Measurements from ENCODE around the gene SGPL1. TPM values are rescaled to one million over a fixed set of nuclear protein-coding genes. Genes with fewer than 3 reads are reported as not detected.

SGPL1 gene
- total and polyA plus RNA-seq, 2 experiments from 2014 or later: 12.0 to 42.7 TPM

DNA sequence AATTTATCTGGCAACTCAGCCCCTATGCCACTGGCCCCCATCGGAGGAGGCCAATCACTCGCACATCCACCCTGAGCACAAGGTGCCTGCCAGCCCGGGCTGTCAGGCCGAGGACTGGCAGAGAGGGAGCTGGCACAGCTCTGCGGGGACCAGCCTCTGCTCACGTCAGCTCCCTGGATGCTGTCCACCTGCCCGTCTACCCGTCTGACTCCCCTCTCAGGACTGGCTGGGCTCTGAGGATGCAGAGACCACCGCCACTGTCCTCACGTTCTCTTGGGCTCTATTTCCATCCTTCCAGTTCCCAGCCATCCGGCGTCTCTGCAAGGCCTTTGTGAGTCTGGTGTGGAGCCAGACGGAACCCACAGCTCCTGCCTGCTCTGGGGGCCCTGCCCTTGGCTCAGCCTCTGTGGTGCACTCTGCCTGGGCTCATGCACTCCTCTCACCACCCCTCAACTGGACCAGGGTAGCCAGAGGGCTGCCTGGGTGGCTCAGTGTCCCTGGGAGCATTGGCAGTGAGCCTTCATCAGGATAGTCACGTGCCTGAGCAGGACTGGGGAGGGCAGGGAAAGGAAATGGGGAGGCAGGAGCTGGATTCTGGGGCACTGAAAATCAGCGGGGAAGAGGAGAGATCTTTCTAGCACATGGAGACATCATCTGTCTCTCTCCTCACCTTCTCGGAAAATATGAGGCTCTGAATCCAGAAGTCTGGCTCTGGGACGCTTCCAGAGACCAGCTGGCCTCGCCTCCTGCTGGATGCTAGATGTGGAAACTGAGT lies 110.7 kb downstream of the SGPL1 start (continued):
- TF ChIP-seq, protein P1, sequence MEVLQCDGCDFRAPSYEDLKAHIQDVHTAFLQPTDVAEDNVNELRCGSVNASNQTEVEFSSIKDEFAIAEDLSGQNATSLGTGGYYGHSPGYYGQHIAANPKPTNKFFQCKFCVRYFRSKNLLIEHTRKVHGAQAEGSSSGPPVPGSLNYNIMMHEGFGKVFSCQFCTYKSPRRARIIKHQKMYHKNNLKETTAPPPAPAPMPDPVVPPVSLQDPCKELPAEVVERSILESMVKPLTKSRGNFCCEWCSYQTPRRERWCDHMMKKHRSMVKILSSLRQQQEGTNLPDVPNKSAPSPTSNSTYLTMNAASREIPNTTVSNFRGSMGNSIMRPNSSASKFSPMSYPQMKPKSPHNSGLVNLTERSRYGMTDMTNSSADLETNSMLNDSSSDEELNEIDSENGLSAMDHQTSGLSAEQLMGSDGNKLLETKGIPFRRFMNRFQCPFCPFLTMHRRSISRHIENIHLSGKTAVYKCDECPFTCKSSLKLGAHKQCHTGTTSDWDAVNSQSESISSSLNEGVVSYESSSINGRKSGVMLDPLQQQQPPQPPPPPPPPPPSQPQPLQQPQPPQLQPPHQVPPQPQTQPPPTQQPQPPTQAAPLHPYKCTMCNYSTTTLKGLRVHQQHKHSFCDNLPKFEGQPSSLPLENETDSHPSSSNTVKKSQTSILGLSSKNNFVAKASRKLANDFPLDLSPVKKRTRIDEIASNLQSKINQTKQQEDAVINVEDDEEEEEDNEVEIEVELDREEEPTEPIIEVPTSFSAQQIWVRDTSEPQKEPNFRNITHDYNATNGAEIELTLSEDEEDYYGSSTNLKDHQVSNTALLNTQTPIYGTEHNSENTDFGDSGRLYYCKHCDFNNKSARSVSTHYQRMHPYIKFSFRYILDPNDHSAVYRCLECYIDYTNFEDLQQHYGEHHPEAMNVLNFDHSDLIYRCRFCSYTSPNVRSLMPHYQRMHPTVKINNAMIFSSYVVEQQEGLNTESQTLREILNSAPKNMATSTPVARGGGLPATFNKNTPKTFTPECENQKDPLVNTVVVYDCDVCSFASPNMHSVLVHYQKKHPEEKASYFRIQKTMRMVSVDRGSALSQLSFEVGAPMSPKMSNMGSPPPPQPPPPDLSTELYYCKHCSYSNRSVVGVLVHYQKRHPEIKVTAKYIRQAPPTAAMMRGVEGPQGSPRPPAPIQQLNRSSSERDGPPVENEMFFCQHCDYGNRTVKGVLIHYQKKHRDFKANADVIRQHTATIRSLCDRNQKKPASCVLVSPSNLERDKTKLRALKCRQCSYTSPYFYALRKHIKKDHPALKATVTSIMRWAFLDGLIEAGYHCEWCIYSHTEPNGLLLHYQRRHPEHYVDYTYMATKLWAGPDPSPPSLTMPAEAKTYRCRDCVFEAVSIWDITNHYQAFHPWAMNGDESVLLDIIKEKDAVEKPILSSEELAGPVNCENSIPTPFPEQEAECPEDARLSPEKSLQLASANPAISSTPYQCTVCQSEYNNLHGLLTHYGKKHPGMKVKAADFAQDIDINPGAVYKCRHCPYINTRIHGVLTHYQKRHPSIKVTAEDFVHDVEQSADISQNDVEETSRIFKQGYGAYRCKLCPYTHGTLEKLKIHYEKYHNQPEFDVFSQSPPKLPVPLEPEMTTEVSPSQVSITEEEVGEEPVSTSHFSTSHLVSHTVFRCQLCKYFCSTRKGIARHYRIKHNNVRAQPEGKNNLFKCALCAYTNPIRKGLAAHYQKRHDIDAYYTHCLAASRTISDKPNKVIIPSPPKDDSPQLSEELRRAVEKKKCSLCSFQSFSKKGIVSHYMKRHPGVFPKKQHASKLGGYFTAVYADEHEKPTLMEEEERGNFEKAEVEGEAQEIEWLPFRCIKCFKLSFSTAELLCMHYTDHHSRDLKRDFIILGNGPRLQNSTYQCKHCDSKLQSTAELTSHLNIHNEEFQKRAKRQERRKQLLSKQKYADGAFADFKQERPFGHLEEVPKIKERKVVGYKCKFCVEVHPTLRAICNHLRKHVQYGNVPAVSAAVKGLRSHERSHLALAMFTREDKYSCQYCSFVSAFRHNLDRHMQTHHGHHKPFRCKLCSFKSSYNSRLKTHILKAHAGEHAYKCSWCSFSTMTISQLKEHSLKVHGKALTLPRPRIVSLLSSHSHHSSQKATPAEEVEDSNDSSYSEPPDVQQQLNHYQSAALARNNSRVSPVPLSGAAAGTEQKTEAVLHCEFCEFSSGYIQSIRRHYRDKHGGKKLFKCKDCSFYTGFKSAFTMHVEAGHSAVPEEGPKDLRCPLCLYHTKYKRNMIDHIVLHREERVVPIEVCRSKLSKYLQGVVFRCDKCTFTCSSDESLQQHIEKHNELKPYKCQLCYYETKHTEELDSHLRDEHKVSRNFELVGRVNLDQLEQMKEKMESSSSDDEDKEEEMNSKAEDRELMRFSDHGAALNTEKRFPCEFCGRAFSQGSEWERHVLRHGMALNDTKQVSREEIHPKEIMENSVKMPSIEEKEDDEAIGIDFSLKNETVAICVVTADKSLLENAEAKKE (CRISPR knock-in tag; IDR thresholded peaks at IDR 0.05): no peak
- no peak for TF ChIP-seq JUNB (IDR thresholded peaks at IDR 0.05; ENCODE audit: unreplicated experiment)
- TF ChIP-seq STAT1 (IDR thresholded peaks at IDR 0.05; ENCODE audit: unreplicated experiment): no peak

DNA sequence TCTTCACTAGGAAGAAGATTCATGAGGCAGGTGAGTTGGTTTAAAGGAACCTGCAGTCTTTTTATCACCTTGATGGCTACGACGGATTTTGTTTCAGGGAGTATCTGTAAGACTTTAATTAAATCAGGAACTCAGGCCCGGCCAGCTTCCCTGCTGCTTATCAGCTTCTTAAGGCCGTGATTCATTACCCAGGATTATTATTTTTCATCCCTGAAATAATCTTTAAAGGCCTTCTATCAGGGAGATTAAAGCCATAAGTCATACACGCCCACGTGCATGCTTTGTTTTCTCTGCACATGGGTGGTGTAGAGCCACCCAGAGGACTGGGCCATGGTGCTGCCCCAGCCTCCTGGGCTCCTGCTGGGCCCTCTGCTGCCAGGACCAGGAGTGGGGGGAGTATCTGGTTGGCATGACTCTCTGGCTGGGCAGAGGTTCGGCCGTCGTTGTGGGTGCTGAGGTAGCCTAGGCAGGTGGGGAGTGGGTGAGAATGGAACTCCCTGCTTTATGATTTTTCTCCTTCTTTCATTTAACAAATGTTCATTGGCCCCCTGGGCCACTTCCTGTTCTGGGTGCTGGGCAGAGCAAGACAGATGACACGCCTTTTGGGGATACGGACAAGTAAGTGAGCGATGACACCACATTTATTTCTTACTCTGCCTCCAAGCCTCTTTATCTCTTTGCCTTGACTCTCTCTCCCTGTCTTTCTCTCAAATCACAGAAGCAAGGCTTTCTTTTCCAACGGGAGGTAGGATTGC lies 111.6 kb downstream of the SGPL1 start:
- Histone ChIP-seq H3K79me2 (replicated peaks; ENCODE audit: insufficient read depth) (no peaks in the 10 kb centered on the region), H3K27ac (ENCODE audit: low read depth) (no peak overlapping the region), H3F3A (replicated peaks; ENCODE audit: low read depth) (no peaks in the 10 kb centered on the region), H3K9me2 (ENCODE audit: insufficient read depth) (no peaks in the 10 kb centered on the region), H2AFZ (no peak overlapping the region), H4K20me1 (replicated peaks; ENCODE audit: insufficient read depth) (no peaks in the 10 kb centered on the region), H3K4me2 (no peak overlapping the region), H3K4me3 (no peak overlapping the region), H3K27me3 (ENCODE audit: insufficient read depth) (no peaks in the 10 kb centered on the region), H3K4me1 (ENCODE audit: insufficient read depth) (no peaks in the 10 kb centered on the region), H3K36me3 (ENCODE audit: insufficient read depth) (no peaks in the 10 kb centered on the region)
- Mint-ChIP-seq H3K36me3 (ENCODE audit: low read depth) (no peaks in the 10 kb centered on the region), H3K27me3 (ENCODE audit: insufficient read depth, low read depth, poor library complexity) (peaks cover 10% of the 10 kb centered on the region), H3K9me3 (no peaks in the 10 kb centered on the region), H3K4me3 (no peak overlapping the region), H3K4me1 (no peaks in the 10 kb centered on the region; the same call in 1 of the 3 replicates), H3K27ac (no peak overlapping the region)
- TF ChIP-seq, protein P2, sequence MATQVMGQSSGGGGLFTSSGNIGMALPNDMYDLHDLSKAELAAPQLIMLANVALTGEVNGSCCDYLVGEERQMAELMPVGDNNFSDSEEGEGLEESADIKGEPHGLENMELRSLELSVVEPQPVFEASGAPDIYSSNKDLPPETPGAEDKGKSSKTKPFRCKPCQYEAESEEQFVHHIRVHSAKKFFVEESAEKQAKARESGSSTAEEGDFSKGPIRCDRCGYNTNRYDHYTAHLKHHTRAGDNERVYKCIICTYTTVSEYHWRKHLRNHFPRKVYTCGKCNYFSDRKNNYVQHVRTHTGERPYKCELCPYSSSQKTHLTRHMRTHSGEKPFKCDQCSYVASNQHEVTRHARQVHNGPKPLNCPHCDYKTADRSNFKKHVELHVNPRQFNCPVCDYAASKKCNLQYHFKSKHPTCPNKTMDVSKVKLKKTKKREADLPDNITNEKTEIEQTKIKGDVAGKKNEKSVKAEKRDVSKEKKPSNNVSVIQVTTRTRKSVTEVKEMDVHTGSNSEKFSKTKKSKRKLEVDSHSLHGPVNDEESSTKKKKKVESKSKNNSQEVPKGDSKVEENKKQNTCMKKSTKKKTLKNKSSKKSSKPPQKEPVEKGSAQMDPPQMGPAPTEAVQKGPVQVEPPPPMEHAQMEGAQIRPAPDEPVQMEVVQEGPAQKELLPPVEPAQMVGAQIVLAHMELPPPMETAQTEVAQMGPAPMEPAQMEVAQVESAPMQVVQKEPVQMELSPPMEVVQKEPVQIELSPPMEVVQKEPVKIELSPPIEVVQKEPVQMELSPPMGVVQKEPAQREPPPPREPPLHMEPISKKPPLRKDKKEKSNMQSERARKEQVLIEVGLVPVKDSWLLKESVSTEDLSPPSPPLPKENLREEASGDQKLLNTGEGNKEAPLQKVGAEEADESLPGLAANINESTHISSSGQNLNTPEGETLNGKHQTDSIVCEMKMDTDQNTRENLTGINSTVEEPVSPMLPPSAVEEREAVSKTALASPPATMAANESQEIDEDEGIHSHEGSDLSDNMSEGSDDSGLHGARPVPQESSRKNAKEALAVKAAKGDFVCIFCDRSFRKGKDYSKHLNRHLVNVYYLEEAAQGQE (IDR thresholded peaks at IDR 0.05; ENCODE audit: unreplicated experiment): no peak
- TF ChIP-seq STAT1 (IDR thresholded peaks at IDR 0.05; ENCODE audit: unreplicated experiment): no peak
- TF ChIP-seq ETS1 (IDR thresholded peaks at IDR 0.05): no peak
- no peak for ATAC-seq
- no peak for DNase-seq (ENCODE audit: low spot score)

All from GM23338 (cell line).